ENCODE data around the gene VCX2. TPM values are rescaled to one million over a fixed set of nuclear protein-coding genes. Genes with fewer than 3 reads are reported as not detected.
"Not testable (repeated sequence)": the region's sequence is repeated elsewhere in the genome, so short reads cannot be mapped to it uniquely, and the experiment has no call there.

The VCX2 gene
- total RNA-seq (2014; rRNA removed; shearing (Covaris generic)), result not detected in 2 replicates
- polyA plus RNA-seq (2016; fragmentation: Nextera tagmentation; extraction: Ambion mirVana), result not detected in 2 replicates

GRCh38 chrX:8171169-8171568 lies at the start of gene VCX2:
TSS of gene VCX2 (minus strand) at chrX:8171267. CDS start at chrX:8170643, 624 bp downstream.
- H3K9ac ChIP-seq; H4K20me1 ChIP-seq (ENCODE audit: insufficient read depth); H3K4me3 ChIP-seq; H2AFZ ChIP-seq; DNase-seq; H3K4me1 ChIP-seq (ENCODE audit: insufficient read depth); H3K36me3 ChIP-seq (ENCODE audit: low read depth); H3F3A ChIP-seq (ENCODE audit: insufficient read depth); in situ Hi-C loops (cut with MboI); H3K4me2 ChIP-seq (ENCODE audit: unreplicated experiment); H3K27me3 ChIP-seq (replicated peaks; ENCODE audit: insufficient read depth); H3K9me3 ChIP-seq (ENCODE audit: low read depth); H3K9me2 ChIP-seq (ENCODE audit: insufficient read depth); H3K79me2 ChIP-seq (ENCODE audit: insufficient read depth); H3K27ac ChIP-seq: not testable (repeated sequence)
- 84 to 90% methylated on average over 3 of the region's 3 CpGs for WGBS, 2 experiments (ENCODE audit: low coverage in 1 of 2, low lambda C conversion rate in 2 of 2, missing lambda C conversion rate in 2 of 2)

GRCh38 chrX:8204943-8205342 lies 33.9 kb upstream of the VCX2 start:
- no peaks in the 10 kb centered on the region for H4K20me1 ChIP-seq (ENCODE audit: insufficient read depth)
- no peaks in the 10 kb centered on the region for H3K36me3 ChIP-seq (ENCODE audit: low read depth)
- no peaks in the 10 kb centered on the region for H3K27me3 ChIP-seq (replicated peaks; ENCODE audit: insufficient read depth)
- H3F3A ChIP-seq (ENCODE audit: insufficient read depth), result no peaks in the 10 kb centered on the region
- DNase-seq, result no peak
- H3K27ac ChIP-seq, result no peak overlapping the region
- no peaks in the 10 kb centered on the region for H3K9me2 ChIP-seq (ENCODE audit: insufficient read depth)
- WGBS, 2 experiments (ENCODE audit: low coverage in 1 of 2, low lambda C conversion rate in 2 of 2, missing lambda C conversion rate in 2 of 2), result 16 to 20% methylated on average over 4 of the region's 4 CpGs
- H3K9me3 ChIP-seq (ENCODE audit: low read depth), result no peaks in the 10 kb centered on the region
- no peak overlapping the region for H3K4me3 ChIP-seq
- H2AFZ ChIP-seq, result no peak overlapping the region
- no peak overlapping the region for H3K4me2 ChIP-seq (ENCODE audit: unreplicated experiment)
- TF ChIP-seq EZH2 (IDR thresholded peaks at IDR 0.05; ENCODE audit: insufficient read depth, poor library complexity, severe bottlenecking), result no peak
- no peak for TF ChIP-seq EZH2phosphoT487 (IDR thresholded peaks at IDR 0.05; ENCODE audit: insufficient read depth, low read depth)
- no peak overlapping the region for H3K9ac ChIP-seq
- in situ Hi-C loops (cut with MboI), result no loop called here
- no peaks in the 10 kb centered on the region for H3K79me2 ChIP-seq (ENCODE audit: insufficient read depth)
- H3K4me1 ChIP-seq (ENCODE audit: insufficient read depth), result no peaks in the 10 kb centered on the region

- 38 to 43% methylated on average over 5 to 6 of the region's 6 CpGs for WGBS, 2 experiments (ENCODE audit: low coverage in 1 of 2, low lambda C conversion rate in 2 of 2, missing lambda C conversion rate in 2 of 2)
- DNase-seq, result no peak
- H3K9ac ChIP-seq, result no peak overlapping the region
- no peak overlapping the region for H2AFZ ChIP-seq
- H3K27ac ChIP-seq, result no peak overlapping the region
- no peaks in the 10 kb centered on the region for H3K27me3 ChIP-seq (replicated peaks; ENCODE audit: insufficient read depth)
- H3K4me2 ChIP-seq (ENCODE audit: unreplicated experiment), result no peak overlapping the region
- no peaks in the 10 kb centered on the region for H4K20me1 ChIP-seq (ENCODE audit: insufficient read depth)
- no peak overlapping the region for H3K4me3 ChIP-seq
- H3F3A ChIP-seq (ENCODE audit: insufficient read depth), result no peaks in the 10 kb centered on the region
- no peaks in the 10 kb centered on the region for H3K9me2 ChIP-seq (ENCODE audit: insufficient read depth)
- no peaks in the 10 kb centered on the region for H3K9me3 ChIP-seq (ENCODE audit: low read depth)
- H3K4me1 ChIP-seq (ENCODE audit: insufficient read depth), result no peaks in the 10 kb centered on the region
- no peaks in the 10 kb centered on the region for H3K36me3 ChIP-seq (ENCODE audit: low read depth)
- no peaks in the 10 kb centered on the region for H3K79me2 ChIP-seq (ENCODE audit: insufficient read depth)
- in situ Hi-C loops (cut with MboI), result no loop called here
- TF ChIP-seq EZH2phosphoT487 (IDR thresholded peaks at IDR 0.05; ENCODE audit: insufficient read depth, low read depth) (no peak), EZH2 (IDR thresholded peaks at IDR 0.05; ENCODE audit: insufficient read depth, poor library complexity, severe bottlenecking) (no peak)
These were observed 33.3 kb upstream of the VCX2 start for GRCh38 chrX:8204169-8204935.

- Histone ChIP-seq H3K9ac (no peak overlapping the region), H3K36me3 (ENCODE audit: low read depth) (no peaks in the 10 kb centered on the region), H3K4me1 (ENCODE audit: insufficient read depth) (no peaks in the 10 kb centered on the region), H3K79me2 (ENCODE audit: insufficient read depth) (no peaks in the 10 kb centered on the region), H3K4me3 (no peak overlapping the region), H4K20me1 (ENCODE audit: insufficient read depth) (no peaks in the 10 kb centered on the region), H3K4me2 (ENCODE audit: unreplicated experiment) (no peak overlapping the region), H3K27me3 (replicated peaks; ENCODE audit: insufficient read depth) (no peaks in the 10 kb centered on the region), H3K9me2 (ENCODE audit: insufficient read depth) (no peaks in the 10 kb centered on the region), H3K9me3 (ENCODE audit: low read depth) (no peaks in the 10 kb centered on the region), H3F3A (ENCODE audit: insufficient read depth) (no peaks in the 10 kb centered on the region), H2AFZ (no peak overlapping the region), H3K27ac (no peak overlapping the region)
- 2 to 5% methylated on average over 4 to 8 of the region's 8 CpGs for WGBS, 2 experiments (ENCODE audit: low coverage in 1 of 2, low lambda C conversion rate in 2 of 2, missing lambda C conversion rate in 2 of 2)
- TF ChIP-seq EZH2phosphoT487 (IDR thresholded peaks at IDR 0.05; ENCODE audit: insufficient read depth, low read depth), result no peak
- no peak for TF ChIP-seq EZH2 (IDR thresholded peaks at IDR 0.05; ENCODE audit: insufficient read depth, poor library complexity, severe bottlenecking)
- DNase-seq, result no peak
- in situ Hi-C loops (cut with MboI), result no loop called here
These were observed 30.8 kb upstream of the VCX2 start for GRCh38 chrX:8201896-8202331.

All from GM23248 (cell line).